ENCODE data around the gene RFTN1. TPM values are rescaled to one million over a fixed set of nuclear protein-coding genes. Genes with fewer than 3 reads are reported as not detected.

Gene RFTN1
- total RNA-seq, 1 donor from 2014 or later = 21.4 TPM

- DNase-seq (ENCODE audit: low read depth in 2 of 2) = peak in 1 of 2 donors; percentile 5
These were observed 102.8 kb downstream of the RFTN1 start for GRCh38 chr3:16410659-16411058.

GRCh38 chr3:16409032-16409431 lies 104.5 kb downstream of the RFTN1 start:
- no peak for DNase-seq (ENCODE audit: low read depth in 2 of 2)

- no peak for DNase-seq (ENCODE audit: low read depth in 2 of 2)
These were observed 106.1 kb downstream of the RFTN1 start for GRCh38 chr3:16407366-16407765.

- DNase-seq (ENCODE audit: low read depth in 2 of 2) = no peak
These were observed 106.9 kb downstream of the RFTN1 start for GRCh38 chr3:16406579-16406978.

- no peak for DNase-seq (ENCODE audit: low read depth in 2 of 2)
These were observed 107.3 kb downstream of the RFTN1 start for GRCh38 chr3:16406166-16406565.

- DNase-seq (ENCODE audit: low read depth in 2 of 2) = no peak
These were observed 109.1 kb downstream of the RFTN1 start for GRCh38 chr3:16404349-16404895.

GRCh38 chr3:16402451-16402850 lies 111.0 kb downstream of the RFTN1 start:
- DNase-seq (ENCODE audit: low read depth in 2 of 2) = no peak

GRCh38 chr3:16401273-16401672 lies 112.2 kb downstream of the RFTN1 start:
- DNase-seq (ENCODE audit: low read depth in 2 of 2) = no peak

- no peak for DNase-seq (ENCODE audit: low read depth in 2 of 2)
These were observed 113.2 kb downstream of the RFTN1 start for GRCh38 chr3:16400106-16400931.

- peak in 1 of 2 donors; percentile 33 for DNase-seq (ENCODE audit: low read depth in 2 of 2)
These were observed 114.0 kb downstream of the RFTN1 start for GRCh38 chr3:16399473-16399872.

- DNase-seq (ENCODE audit: low read depth in 2 of 2) = no peak
These were observed 114.9 kb downstream of the RFTN1 start for GRCh38 chr3:16398648-16399047.

- DNase-seq (ENCODE audit: low read depth in 2 of 2) = no peak
These were observed 117.3 kb downstream of the RFTN1 start for GRCh38 chr3:16396202-16396601.

GRCh38 chr3:16395212-16395611 lies 118.3 kb downstream of the RFTN1 start:
- DNase-seq (ENCODE audit: low read depth in 2 of 2) = no peak

GRCh38 chr3:16394639-16395038 lies 118.9 kb downstream of the RFTN1 start:
- DNase-seq (ENCODE audit: low read depth in 2 of 2) = no peak

GRCh38 chr3:16392717-16393116 lies 120.8 kb downstream of the RFTN1 start:
- DNase-seq (ENCODE audit: low read depth in 2 of 2) = no peak

- no peak for DNase-seq (ENCODE audit: low read depth in 2 of 2)
These were observed 121.4 kb downstream of the RFTN1 start for GRCh38 chr3:16392065-16392464.

- no peak for DNase-seq (ENCODE audit: low read depth in 2 of 2)
These were observed 122.9 kb downstream of the RFTN1 start for GRCh38 chr3:16390581-16390980.

GRCh38 chr3:16388850-16389441 lies 124.6 kb downstream of the RFTN1 start:
- DNase-seq (ENCODE audit: low read depth in 2 of 2) = no peak

GRCh38 chr3:16386561-16386960 lies 126.9 kb downstream of the RFTN1 start:
- DNase-seq (ENCODE audit: low read depth in 2 of 2) = no peak

GRCh38 chr3:16385151-16385550 lies 128.3 kb downstream of the RFTN1 start:
- no peak for DNase-seq (ENCODE audit: low read depth in 2 of 2)

- DNase-seq (ENCODE audit: low read depth in 2 of 2) = no peak
These were observed 129.6 kb downstream of the RFTN1 start for GRCh38 chr3:16383864-16384263.

GRCh38 chr3:16382845-16383244 lies 130.7 kb downstream of the RFTN1 start:
- DNase-seq (ENCODE audit: low read depth in 2 of 2) = no peak

- no peak for DNase-seq (ENCODE audit: low read depth in 2 of 2)
These were observed 132.1 kb downstream of the RFTN1 start for GRCh38 chr3:16381426-16381825.
